Measurements from ENCODE around the gene ARL14EP. TPM values are rescaled to one million over a fixed set of nuclear protein-coding genes. Genes with fewer than 3 reads are reported as not detected.

ARL14EP gene
- total RNA-seq, 4 donors from 2014 or later = 17.5 to 29.1 (median 21.1) TPM

- intact Hi-C loops (cut with DNase I) = no loop called here
- no peak for DNase-seq (ENCODE audit: extremely low spot score)
- WGBS = 95% methylated on average over 2 of the region's 8 CpGs
- Histone ChIP-seq H3K27me3 (no peaks in the 10 kb centered on the region), H3K27ac (replicated peaks in 1 of 4) (no peak overlapping the region), H3K4me3 (no peak overlapping the region), H3K36me3 (no peaks in the 10 kb centered on the region), H3K4me1 (no peaks in the 10 kb centered on the region), H3K9me3 (peaks cover 0 to 4% (median 0%) of the 10 kb centered on the region in 4 donors)
- no peak for TF ChIP-seq POLR2AphosphoS5 (IDR thresholded peaks at IDR 0.05)
- TF ChIP-seq POLR2A (IDR thresholded peaks at IDR 0.05; ENCODE audit: low read depth) = no peak
- TF ChIP-seq CTCF (IDR thresholded peaks at IDR 0.05) = no peak
- TF ChIP-seq EP300 (IDR thresholded peaks at IDR 0.05) = no peak
Measured at GRCh38 chr11:30295178-30295885, 27.6 kb upstream of the ARL14EP start.

GRCh38 chr11:30304620-30305019 lies 18.3 kb upstream of the ARL14EP start:
- TF ChIP-seq POLR2AphosphoS5 (IDR thresholded peaks at IDR 0.05) = no peak
- no peak for TF ChIP-seq EP300 (IDR thresholded peaks at IDR 0.05)
- TF ChIP-seq CTCF (IDR thresholded peaks at IDR 0.05) = no peak
- TF ChIP-seq POLR2A (IDR thresholded peaks at IDR 0.05; ENCODE audit: low read depth) = no peak
- H3K9me3 ChIP-seq = peaks cover 0 to 8% (median 0%) of the 10 kb centered on the region in 4 donors
- no peaks in the 10 kb centered on the region for H3K36me3 ChIP-seq
- WGBS = 88% methylated on average over 1 of the region's 1 CpG
- no peaks in the 10 kb centered on the region for H3K4me1 ChIP-seq
- no peak for DNase-seq (ENCODE audit: extremely low spot score)
- no peak overlapping the region for H3K27ac ChIP-seq (replicated peaks in 1 of 4)
- H3K27me3 ChIP-seq = no peaks in the 10 kb centered on the region
- H3K4me3 ChIP-seq = no peak overlapping the region
- intact Hi-C loops (cut with DNase I) = no loop called here

- WGBS = 95% methylated on average over 1 of the region's 1 CpG
- no peak overlapping the region for H3K27ac ChIP-seq (replicated peaks in 1 of 4)
Measured at GRCh38 chr11:30310623-30311022, 12.3 kb upstream of the ARL14EP start.

GRCh38 chr11:30311189-30311588 lies 11.7 kb upstream of the ARL14EP start:
- no peak for DNase-seq (ENCODE audit: extremely low spot score)

More at GRCh38 chr11:30310623-30311022, 12.3 kb upstream of the ARL14EP start:
- Histone ChIP-seq H3K4me1 (no peaks in the 10 kb centered on the region), H3K36me3 (no peaks in the 10 kb centered on the region), H3K4me3 (no peak overlapping the region), H3K27me3 (no peaks in the 10 kb centered on the region), H3K9me3 (peaks cover 0 to 6% (median 0%) of the 10 kb centered on the region in 4 donors)
- DNase-seq (ENCODE audit: extremely low spot score) = no peak
- TF ChIP-seq POLR2A (IDR thresholded peaks at IDR 0.05; ENCODE audit: low read depth) (no peak), POLR2AphosphoS5 (IDR thresholded peaks at IDR 0.05) (no peak), CTCF (IDR thresholded peaks at IDR 0.05) (no peak), EP300 (IDR thresholded peaks at IDR 0.05) (no peak)
- intact Hi-C loops (cut with DNase I) = loop anchor here (10.0 kb wide), 1 partner anchor 176 kb away; no protein-coding TSS in a partner anchor

More at GRCh38 chr11:30311189-30311588, 11.7 kb upstream of the ARL14EP start:
- H3K27ac ChIP-seq (replicated peaks in 1 of 4) = no peak overlapping the region
- no peak overlapping the region for H3K4me3 ChIP-seq
- WGBS = 50% methylated on average over 2 of the region's 2 CpGs
- TF ChIP-seq CTCF (IDR thresholded peaks at IDR 0.05) (no peak), POLR2A (IDR thresholded peaks at IDR 0.05; ENCODE audit: low read depth) (no peak), EP300 (IDR thresholded peaks at IDR 0.05) (no peak), POLR2AphosphoS5 (IDR thresholded peaks at IDR 0.05) (no peak)
- peaks cover 0 to 6% (median 0%) of the 10 kb centered on the region in 4 donors for H3K9me3 ChIP-seq
- intact Hi-C loops (cut with DNase I) = loop anchor here (10.0 kb wide), 1 partner anchor 176 kb away; no protein-coding TSS in a partner anchor
- no peaks in the 10 kb centered on the region for H3K4me1 ChIP-seq
- H3K27me3 ChIP-seq = no peaks in the 10 kb centered on the region
- no peaks in the 10 kb centered on the region for H3K36me3 ChIP-seq
